Measurements from ENCODE around the gene KIF2B. TPM values are rescaled to one million over a fixed set of nuclear protein-coding genes. Genes with fewer than 3 reads are reported as not detected.
"Not testable (repeated sequence)": the region's sequence is repeated elsewhere in the genome, so short reads cannot be mapped to it uniquely, and the experiment has no call there.

The KIF2B gene
- total and polyA plus RNA-seq, 2 donors (not counting 1 experiment from before 2014, with no cell fraction given), result not detected

DNA sequence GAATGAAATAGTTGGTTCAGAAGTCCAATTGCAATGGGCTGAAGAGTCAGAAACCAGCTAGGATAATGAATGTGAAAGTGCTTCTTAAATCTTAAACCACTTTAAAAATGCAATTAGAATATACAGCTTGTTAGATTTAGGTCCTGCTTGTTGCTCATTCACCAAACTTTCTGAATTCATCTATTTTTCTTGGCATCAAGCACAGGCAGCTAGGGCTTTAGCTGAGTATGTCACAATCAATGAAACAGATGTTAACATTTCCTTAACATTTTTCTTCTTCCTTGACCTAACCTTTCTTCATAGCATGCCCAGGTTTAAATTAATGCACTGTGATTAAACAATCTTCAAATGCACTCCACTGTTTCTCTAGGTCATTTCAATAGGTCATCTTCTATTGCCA, 14.4 kb downstream of the KIF2B start:
- Histone ChIP-seq H3K9ac (ENCODE audit: low read length) (no peak overlapping the region), H3K4me3 (ENCODE audit: control extremely low read depth in 1 of 5, extremely low read depth in 1 of 5, insufficient read depth in 1 of 5, low read depth in 2 of 5, low read length in 4 of 5) (no peak overlapping the region), H3K9me3 (ENCODE audit: control extremely low read depth in 1 of 3, control insufficient read depth in 2 of 3, insufficient read depth in 1 of 3, low read length in 2 of 3) (peaks cover 1 to 6% (median 4%) of the 10 kb centered on the region in 3 donors), H4K20me1 (ENCODE audit: control insufficient read depth, insufficient read depth, low read length, poor library complexity, severe bottlenecking) (no peaks in the 10 kb centered on the region), H3K27me3 (replicated peaks in 1 of 4; ENCODE audit: control extremely low read depth in 1 of 4, control insufficient read depth in 3 of 4, insufficient read depth in 4 of 4, low read length in 3 of 4) (no peaks in the 10 kb centered on the region), H3K27ac (ENCODE audit: low read length in 2 of 2) (no peak overlapping the region), H2AFZ (ENCODE audit: insufficient read depth, low read depth, low read length, poor library complexity, severe bottlenecking) (no peak overlapping the region), H3K4me1 (ENCODE audit: control insufficient read depth in 2 of 2, insufficient read depth in 2 of 2, low read length in 2 of 2) (no peaks in the 10 kb centered on the region), H3K36me3 (replicated peaks in 1 of 2; ENCODE audit: control extremely low read depth in 1 of 2, control insufficient read depth in 1 of 2, extremely low read depth in 1 of 2, insufficient read depth in 2 of 2, low read length in 1 of 2) (no peaks in the 10 kb centered on the region), H3K79me2 (ENCODE audit: control insufficient read depth, insufficient read depth, low read length) (no peaks in the 10 kb centered on the region), H3K4me2 (replicated peaks; ENCODE audit: low read depth, low read length, poor library complexity, severe bottlenecking) (no peak overlapping the region)
- peaks cover 5% of the 10 kb centered on the region for H3K9me3 Mint-ChIP-seq (ENCODE audit: insufficient read depth)
- no peak overlapping the region for H3K4me3 Mint-ChIP-seq
- H3K4me1 Mint-ChIP-seq, result no peaks in the 10 kb centered on the region
- no peak overlapping the region for H3K27ac Mint-ChIP-seq
- H3K27me3 Mint-ChIP-seq, result no peaks in the 10 kb centered on the region
- ChIA-PET POLR2A (no interaction called here), CTCF (no interaction called here)
- DNase-seq, result no peak
- TF ChIP-seq, protein P1, sequence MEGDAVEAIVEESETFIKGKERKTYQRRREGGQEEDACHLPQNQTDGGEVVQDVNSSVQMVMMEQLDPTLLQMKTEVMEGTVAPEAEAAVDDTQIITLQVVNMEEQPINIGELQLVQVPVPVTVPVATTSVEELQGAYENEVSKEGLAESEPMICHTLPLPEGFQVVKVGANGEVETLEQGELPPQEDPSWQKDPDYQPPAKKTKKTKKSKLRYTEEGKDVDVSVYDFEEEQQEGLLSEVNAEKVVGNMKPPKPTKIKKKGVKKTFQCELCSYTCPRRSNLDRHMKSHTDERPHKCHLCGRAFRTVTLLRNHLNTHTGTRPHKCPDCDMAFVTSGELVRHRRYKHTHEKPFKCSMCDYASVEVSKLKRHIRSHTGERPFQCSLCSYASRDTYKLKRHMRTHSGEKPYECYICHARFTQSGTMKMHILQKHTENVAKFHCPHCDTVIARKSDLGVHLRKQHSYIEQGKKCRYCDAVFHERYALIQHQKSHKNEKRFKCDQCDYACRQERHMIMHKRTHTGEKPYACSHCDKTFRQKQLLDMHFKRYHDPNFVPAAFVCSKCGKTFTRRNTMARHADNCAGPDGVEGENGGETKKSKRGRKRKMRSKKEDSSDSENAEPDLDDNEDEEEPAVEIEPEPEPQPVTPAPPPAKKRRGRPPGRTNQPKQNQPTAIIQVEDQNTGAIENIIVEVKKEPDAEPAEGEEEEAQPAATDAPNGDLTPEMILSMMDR (IDR thresholded peaks at IDR 0.05), result no peak
- no peak for TF ChIP-seq EZH2 (IDR thresholded peaks at IDR 0.05; ENCODE audit: borderline replicate concordance, insufficient read depth, low read depth, low read length, poor library complexity, severe bottlenecking)
- intact Hi-C loops (cut with micrococcal nuclease), result no loop called here
- no peak for ATAC-seq (ENCODE audit: low read depth)

DNA sequence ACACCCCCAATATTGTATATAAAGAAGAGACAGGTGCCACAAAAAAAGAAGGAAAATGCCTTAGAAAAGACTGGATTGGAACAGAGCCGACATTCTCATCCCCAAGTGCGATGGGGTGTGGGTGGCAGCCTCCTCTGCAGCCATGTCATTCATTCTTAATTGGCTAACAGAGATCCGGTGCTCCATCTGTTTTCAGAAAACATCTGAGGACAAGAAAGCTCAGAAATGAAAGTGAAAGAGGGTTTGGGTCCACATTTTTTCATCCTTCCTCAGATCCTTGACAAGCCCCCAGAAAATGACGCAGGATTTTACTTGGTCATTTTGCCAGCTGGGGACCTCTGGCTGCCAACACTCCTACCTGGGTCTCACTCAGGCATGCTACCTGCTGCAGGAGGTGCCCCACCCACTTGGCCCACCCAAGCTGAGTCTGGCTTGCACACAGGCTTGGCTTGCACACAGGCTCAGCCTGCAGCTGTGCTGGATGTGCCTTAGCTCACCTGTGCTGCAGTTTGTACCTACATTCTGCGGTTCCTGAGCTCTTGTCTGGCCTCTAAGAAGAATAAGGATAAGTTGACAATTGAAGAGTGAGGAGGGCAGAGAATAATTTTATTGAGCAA, 21.9 kb downstream of the KIF2B start:
- DNase-seq, result no peak
- Histone ChIP-seq H3K9me3 (ENCODE audit: control extremely low read depth in 1 of 3, control insufficient read depth in 2 of 3, insufficient read depth in 1 of 3, low read length in 2 of 3) (peaks cover 2 to 13% (median 5%) of the 10 kb centered on the region in 3 donors), H3K27me3 (replicated peaks in 1 of 4; ENCODE audit: control extremely low read depth in 1 of 4, control insufficient read depth in 3 of 4, insufficient read depth in 4 of 4, low read length in 3 of 4) (no peaks in the 10 kb centered on the region), H3K9ac (ENCODE audit: low read length) (no peak overlapping the region), H2AFZ (ENCODE audit: insufficient read depth, low read depth, low read length, poor library complexity, severe bottlenecking) (no peak overlapping the region), H3K4me3 (ENCODE audit: control extremely low read depth in 1 of 5, extremely low read depth in 1 of 5, insufficient read depth in 1 of 5, low read depth in 2 of 5, low read length in 4 of 5) (no peak overlapping the region), H3K79me2 (ENCODE audit: control insufficient read depth, insufficient read depth, low read length) (no peaks in the 10 kb centered on the region), H3K4me2 (replicated peaks; ENCODE audit: low read depth, low read length, poor library complexity, severe bottlenecking) (no peak overlapping the region), H3K27ac (ENCODE audit: low read length in 2 of 2) (no peak overlapping the region), H3K4me1 (ENCODE audit: control insufficient read depth in 2 of 2, insufficient read depth in 2 of 2, low read length in 2 of 2) (no peaks in the 10 kb centered on the region), H3K36me3 (replicated peaks in 1 of 2; ENCODE audit: control extremely low read depth in 1 of 2, control insufficient read depth in 1 of 2, extremely low read depth in 1 of 2, insufficient read depth in 2 of 2, low read length in 1 of 2) (no peaks in the 10 kb centered on the region), H4K20me1 (ENCODE audit: control insufficient read depth, insufficient read depth, low read length, poor library complexity, severe bottlenecking) (no peaks in the 10 kb centered on the region)
- 74% methylated on average over 2 of the region's 5 CpGs for WGBS (ENCODE audit: insufficient coverage)
- ChIA-PET POLR2A (no interaction called here), CTCF (no interaction called here)
- Mint-ChIP-seq H3K9me3 (ENCODE audit: insufficient read depth) (peaks cover 3% of the 10 kb centered on the region), H3K4me1 (no peaks in the 10 kb centered on the region), H3K27ac (no peak overlapping the region), H3K4me3 (no peak overlapping the region), H3K27me3 (no peaks in the 10 kb centered on the region)
- ATAC-seq (ENCODE audit: low read depth), result no peak
- intact Hi-C loops (cut with micrococcal nuclease), result no loop called here
- TF ChIP-seq, protein P1 (IDR thresholded peaks at IDR 0.05), result no peak
- TF ChIP-seq EZH2 (IDR thresholded peaks at IDR 0.05; ENCODE audit: borderline replicate concordance, insufficient read depth, low read depth, low read length, poor library complexity, severe bottlenecking), result no peak

DNA sequence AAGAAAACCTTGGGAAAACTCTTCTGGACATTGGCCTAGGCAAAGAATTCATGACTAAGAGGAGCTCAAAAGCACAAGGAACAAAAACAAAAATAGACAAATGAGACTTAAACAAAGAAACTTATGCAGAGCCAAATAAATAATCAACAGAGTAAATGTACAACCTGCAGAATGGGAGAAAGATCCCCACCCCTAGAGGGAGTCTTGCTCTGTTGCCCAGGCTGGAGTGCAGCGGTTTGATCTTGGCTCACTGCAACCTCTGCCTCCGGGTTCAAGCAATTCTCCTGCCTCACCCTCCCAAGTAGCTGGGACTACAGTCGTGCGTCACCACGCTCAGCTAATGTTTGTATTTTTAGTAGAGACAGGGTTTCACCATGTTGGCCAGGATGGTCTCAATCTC, 48.4 kb downstream of the KIF2B start:
- H3K9me3 ChIP-seq (ENCODE audit: control extremely low read depth in 1 of 3, control insufficient read depth in 2 of 3, insufficient read depth in 1 of 3, low read length in 2 of 3), result peaks cover 0 to 11% (median 0%) of the 10 kb centered on the region in 3 donors
- H3K36me3 ChIP-seq (replicated peaks in 1 of 2; ENCODE audit: control extremely low read depth in 1 of 2, control insufficient read depth in 1 of 2, extremely low read depth in 1 of 2, insufficient read depth in 2 of 2, low read length in 1 of 2); H3K4me1 ChIP-seq (ENCODE audit: control insufficient read depth in 2 of 2, insufficient read depth in 2 of 2, low read length in 2 of 2); CTCF ChIA-PET; H3K9me3 Mint-ChIP-seq (ENCODE audit: insufficient read depth); ATAC-seq (ENCODE audit: low read depth); H3K9ac ChIP-seq (ENCODE audit: low read length); DNase-seq; H3K27ac ChIP-seq (ENCODE audit: low read length in 2 of 2); intact Hi-C loops (cut with micrococcal nuclease); H3K4me3 Mint-ChIP-seq; H3K4me2 ChIP-seq (replicated peaks; ENCODE audit: low read depth, low read length, poor library complexity, severe bottlenecking); H4K20me1 ChIP-seq (ENCODE audit: control insufficient read depth, insufficient read depth, low read length, poor library complexity, severe bottlenecking); H2AFZ ChIP-seq (ENCODE audit: insufficient read depth, low read depth, low read length, poor library complexity, severe bottlenecking); H3K79me2 ChIP-seq (ENCODE audit: control insufficient read depth, insufficient read depth, low read length); H3K27ac Mint-ChIP-seq; H3K4me1 Mint-ChIP-seq; POLR2A ChIA-PET; H3K27me3 Mint-ChIP-seq; H3K27me3 ChIP-seq (replicated peaks in 1 of 4; ENCODE audit: control extremely low read depth in 1 of 4, control insufficient read depth in 3 of 4, insufficient read depth in 4 of 4, low read length in 3 of 4); H3K4me3 ChIP-seq (ENCODE audit: control extremely low read depth in 1 of 5, extremely low read depth in 1 of 5, insufficient read depth in 1 of 5, low read depth in 2 of 5, low read length in 4 of 5): not testable (repeated sequence)
- 83% methylated on average over 1 of the region's 5 CpGs for WGBS (ENCODE audit: insufficient coverage)

All from B cell (primary cell).